ENCODE measurements around the gene ELOVL6. TPM values are rescaled to one million over a fixed set of nuclear protein-coding genes. Genes with fewer than 3 reads are reported as not detected.

The ELOVL6 gene
- polyA plus RNA-seq, 1 donor from 2014 or later, result 21.3 TPM

DNA sequence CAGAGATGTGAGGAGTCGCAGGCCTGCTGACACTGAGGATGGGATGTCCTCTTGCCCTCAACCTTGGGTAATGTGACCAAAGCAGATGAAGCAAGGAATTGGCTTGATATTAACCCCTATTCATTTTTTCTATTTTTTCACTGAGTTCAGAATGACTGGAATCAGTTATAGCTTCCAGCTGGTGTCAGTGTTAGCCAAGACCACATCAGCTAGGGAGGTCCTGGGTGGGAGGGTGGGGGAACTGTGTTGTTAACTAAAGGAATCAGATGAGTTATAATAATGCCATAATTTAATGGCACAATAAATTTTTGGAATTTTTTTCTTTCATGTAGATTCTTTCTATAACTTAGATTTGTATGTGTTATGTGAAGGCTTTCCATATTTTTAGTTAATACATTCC is 193.9 kb downstream of the ELOVL6 start:
- no peaks in the 10 kb centered on the region for H3F3A ChIP-seq (ENCODE audit: insufficient read depth, low read length, poor library complexity, severe bottlenecking)
- H3K9me2 ChIP-seq (ENCODE audit: insufficient read depth, low read length), result no peaks in the 10 kb centered on the region
- no peak overlapping the region for H3K4me3 ChIP-seq (ENCODE audit: low read length)
- no peaks in the 10 kb centered on the region for H3K36me3 ChIP-seq (ENCODE audit: insufficient read depth, low read length)
- no peak overlapping the region for H3K4me2 ChIP-seq (ENCODE audit: low read length)
- no peaks in the 10 kb centered on the region for H3K9me3 ChIP-seq (ENCODE audit: low read length)
- H2AFZ ChIP-seq (ENCODE audit: low read depth, low read length), result no peak overlapping the region
- H3K27ac ChIP-seq (ENCODE audit: low read length), result no peak overlapping the region
- TF ChIP-seq, protein P1, sequence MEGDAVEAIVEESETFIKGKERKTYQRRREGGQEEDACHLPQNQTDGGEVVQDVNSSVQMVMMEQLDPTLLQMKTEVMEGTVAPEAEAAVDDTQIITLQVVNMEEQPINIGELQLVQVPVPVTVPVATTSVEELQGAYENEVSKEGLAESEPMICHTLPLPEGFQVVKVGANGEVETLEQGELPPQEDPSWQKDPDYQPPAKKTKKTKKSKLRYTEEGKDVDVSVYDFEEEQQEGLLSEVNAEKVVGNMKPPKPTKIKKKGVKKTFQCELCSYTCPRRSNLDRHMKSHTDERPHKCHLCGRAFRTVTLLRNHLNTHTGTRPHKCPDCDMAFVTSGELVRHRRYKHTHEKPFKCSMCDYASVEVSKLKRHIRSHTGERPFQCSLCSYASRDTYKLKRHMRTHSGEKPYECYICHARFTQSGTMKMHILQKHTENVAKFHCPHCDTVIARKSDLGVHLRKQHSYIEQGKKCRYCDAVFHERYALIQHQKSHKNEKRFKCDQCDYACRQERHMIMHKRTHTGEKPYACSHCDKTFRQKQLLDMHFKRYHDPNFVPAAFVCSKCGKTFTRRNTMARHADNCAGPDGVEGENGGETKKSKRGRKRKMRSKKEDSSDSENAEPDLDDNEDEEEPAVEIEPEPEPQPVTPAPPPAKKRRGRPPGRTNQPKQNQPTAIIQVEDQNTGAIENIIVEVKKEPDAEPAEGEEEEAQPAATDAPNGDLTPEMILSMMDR (IDR thresholded peaks at IDR 0.05; ENCODE audit: poor library complexity, severe bottlenecking), result no peak
- no peak for TF ChIP-seq TAF1 (IDR thresholded peaks at IDR 0.05; ENCODE audit: low read depth)
- no peak overlapping the region for H3K9ac ChIP-seq (ENCODE audit: low read length)
- no peaks in the 10 kb centered on the region for H3K79me2 ChIP-seq (replicated peaks; ENCODE audit: insufficient read depth, low read length)
- no peaks in the 10 kb centered on the region for H3K27me3 ChIP-seq (ENCODE audit: insufficient read depth, low read depth, low read length)
- H4K20me1 ChIP-seq (ENCODE audit: insufficient read depth), result no peaks in the 10 kb centered on the region

DNA sequence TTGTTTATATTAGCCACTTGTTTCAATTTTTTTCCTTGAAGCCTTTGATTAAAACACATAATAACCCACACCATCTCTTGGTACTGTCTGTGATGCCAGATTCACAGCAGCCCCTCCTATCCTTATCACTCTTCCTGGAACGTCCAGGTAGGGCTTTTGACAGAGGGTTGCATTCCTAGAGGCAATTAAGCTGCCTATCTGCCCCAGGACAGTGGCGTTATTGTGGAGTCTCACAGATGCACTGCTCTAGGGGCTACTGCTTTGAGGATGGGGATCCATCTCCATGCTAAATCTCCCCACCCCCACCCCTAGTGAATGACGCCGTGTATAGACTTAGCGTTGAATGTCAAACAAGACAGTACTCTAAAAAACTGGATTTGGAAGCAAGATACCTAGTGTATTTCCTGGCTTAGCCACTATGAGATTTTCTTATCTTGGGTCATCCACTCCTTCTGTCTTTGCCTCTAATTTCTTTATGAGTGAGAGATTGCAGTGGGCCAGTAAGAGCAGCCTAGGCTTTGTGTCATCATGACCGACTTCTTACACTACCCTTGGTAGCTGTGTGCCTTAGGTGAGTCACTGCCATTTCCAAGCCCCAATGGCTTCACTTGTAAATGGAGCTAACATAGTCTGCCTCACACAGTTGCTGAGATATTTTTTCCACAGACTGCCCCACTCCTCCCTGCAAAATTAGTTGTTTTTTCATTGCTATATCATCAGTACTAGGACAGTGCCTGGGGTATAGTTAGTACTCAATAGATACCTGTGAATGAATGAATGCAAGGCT is 194.8 kb downstream of the ELOVL6 start:
- TF ChIP-seq MXI1 (conservative IDR thresholded peaks at IDR 0.05; ENCODE audit: poor library complexity, severe bottlenecking), result no peak
- TF ChIP-seq POLR2AphosphoS5 (IDR thresholded peaks at IDR 0.05), result no peak
- TF ChIP-seq, protein P2, sequence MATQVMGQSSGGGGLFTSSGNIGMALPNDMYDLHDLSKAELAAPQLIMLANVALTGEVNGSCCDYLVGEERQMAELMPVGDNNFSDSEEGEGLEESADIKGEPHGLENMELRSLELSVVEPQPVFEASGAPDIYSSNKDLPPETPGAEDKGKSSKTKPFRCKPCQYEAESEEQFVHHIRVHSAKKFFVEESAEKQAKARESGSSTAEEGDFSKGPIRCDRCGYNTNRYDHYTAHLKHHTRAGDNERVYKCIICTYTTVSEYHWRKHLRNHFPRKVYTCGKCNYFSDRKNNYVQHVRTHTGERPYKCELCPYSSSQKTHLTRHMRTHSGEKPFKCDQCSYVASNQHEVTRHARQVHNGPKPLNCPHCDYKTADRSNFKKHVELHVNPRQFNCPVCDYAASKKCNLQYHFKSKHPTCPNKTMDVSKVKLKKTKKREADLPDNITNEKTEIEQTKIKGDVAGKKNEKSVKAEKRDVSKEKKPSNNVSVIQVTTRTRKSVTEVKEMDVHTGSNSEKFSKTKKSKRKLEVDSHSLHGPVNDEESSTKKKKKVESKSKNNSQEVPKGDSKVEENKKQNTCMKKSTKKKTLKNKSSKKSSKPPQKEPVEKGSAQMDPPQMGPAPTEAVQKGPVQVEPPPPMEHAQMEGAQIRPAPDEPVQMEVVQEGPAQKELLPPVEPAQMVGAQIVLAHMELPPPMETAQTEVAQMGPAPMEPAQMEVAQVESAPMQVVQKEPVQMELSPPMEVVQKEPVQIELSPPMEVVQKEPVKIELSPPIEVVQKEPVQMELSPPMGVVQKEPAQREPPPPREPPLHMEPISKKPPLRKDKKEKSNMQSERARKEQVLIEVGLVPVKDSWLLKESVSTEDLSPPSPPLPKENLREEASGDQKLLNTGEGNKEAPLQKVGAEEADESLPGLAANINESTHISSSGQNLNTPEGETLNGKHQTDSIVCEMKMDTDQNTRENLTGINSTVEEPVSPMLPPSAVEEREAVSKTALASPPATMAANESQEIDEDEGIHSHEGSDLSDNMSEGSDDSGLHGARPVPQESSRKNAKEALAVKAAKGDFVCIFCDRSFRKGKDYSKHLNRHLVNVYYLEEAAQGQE (IDR thresholded peaks at IDR 0.05; ENCODE audit: borderline replicate concordance), result no peak
- TF ChIP-seq TAF1 (IDR thresholded peaks at IDR 0.05; ENCODE audit: low read depth), result no peak
- TF ChIP-seq SMC3 (conservative IDR thresholded peaks at IDR 0.05; ENCODE audit: poor library complexity), result no peak
- no peak for TF ChIP-seq EZH2 (IDR thresholded peaks at IDR 0.05; ENCODE audit: borderline replicate concordance, insufficient read depth, low read length, poor library complexity, severe bottlenecking)
- TF ChIP-seq RAD21 (conservative IDR thresholded peaks at IDR 0.05), result no peak
- TF ChIP-seq EP300 (conservative IDR thresholded peaks at IDR 0.05; ENCODE audit: poor library complexity, severe bottlenecking), result no peak
- TF ChIP-seq, protein P1 (IDR thresholded peaks at IDR 0.05; ENCODE audit: poor library complexity, severe bottlenecking), result no peak
- H3K9me3 ChIP-seq (ENCODE audit: low read length), result no peaks in the 10 kb centered on the region
- no peaks in the 10 kb centered on the region for H3K79me2 ChIP-seq (replicated peaks; ENCODE audit: insufficient read depth, low read length)
- H3K9me2 ChIP-seq (ENCODE audit: insufficient read depth, low read length), result no peaks in the 10 kb centered on the region
- H3K4me3 ChIP-seq (ENCODE audit: low read length), result no peak overlapping the region
- no peaks in the 10 kb centered on the region for H3F3A ChIP-seq (ENCODE audit: insufficient read depth, low read length, poor library complexity, severe bottlenecking)
- H3K27me3 ChIP-seq (ENCODE audit: insufficient read depth, low read depth, low read length), result no peaks in the 10 kb centered on the region
- H3K36me3 ChIP-seq (ENCODE audit: insufficient read depth, low read length), result no peaks in the 10 kb centered on the region
- H3K4me2 ChIP-seq (ENCODE audit: low read length), result no peak overlapping the region
- H2AFZ ChIP-seq (ENCODE audit: low read depth, low read length), result no peak overlapping the region
- H3K27ac ChIP-seq (ENCODE audit: low read length), result no peak overlapping the region
- no peaks in the 10 kb centered on the region for H4K20me1 ChIP-seq (ENCODE audit: insufficient read depth)
- H3K9ac ChIP-seq (ENCODE audit: low read length), result no peak overlapping the region
